HG03175 (cell line): ENCODE data around the gene CRYGB.
A peak's percentile ranks its signal among the peaks of the same experiment; 100 is the strongest.

Experiments used
- ATAC-seq: cut with Tn5 transposase; IDR thresholded peaks from one replicate; pipeline ENCODE4 v1.9.1; 2021; ENCODE audit warnings: mild to moderate bottlenecking, moderate library complexity; ENCODE audit not compliant: unreplicated experiment

CRYGB gene

GRCh38 chr2:208146006-208146405, at the start of gene CRYGB:
TSS of gene CRYGB (minus strand) at chr2:208146158. CDS start at chr2:208146120, 38 bp downstream.
- no peak for ATAC-seq

- ATAC-seq, result no peak
These were observed 49.6 kb upstream of the CRYGB start for GRCh38 chr2:208195531-208195930.

GRCh38 chr2:208192611-208193236, 46.8 kb upstream of the CRYGB start:
- ATAC-seq, result no peak

GRCh38 chr2:208189810-208190503, 44.0 kb upstream of the CRYGB start, which contains the start of gene C2orf80:
TSS of gene C2orf80 (minus strand) at chr2:208190030. CDS start at chr2:208186986, 3,044 bp downstream.
- ATAC-seq, result no peak

- no peak for ATAC-seq
These were observed 43.3 kb upstream of the CRYGB start for GRCh38 chr2:208189069-208189809.

GRCh38 chr2:208186893-208187292, 40.9 kb upstream of the CRYGB start:
- no peak for ATAC-seq

GRCh38 chr2:208186465-208186864, 40.5 kb upstream of the CRYGB start:
- no peak for ATAC-seq

GRCh38 chr2:208183972-208184705, 38.2 kb upstream of the CRYGB start:
- ATAC-seq, result no peak

- no peak for ATAC-seq
These were observed 37.6 kb upstream of the CRYGB start for GRCh38 chr2:208183526-208183925.

GRCh38 chr2:208182835-208183234, 36.9 kb upstream of the CRYGB start:
- ATAC-seq, result no peak

- no peak for ATAC-seq
These were observed 33.2 kb upstream of the CRYGB start for GRCh38 chr2:208179028-208179609.

GRCh38 chr2:208175840-208176153, 29.8 kb upstream of the CRYGB start:
- no peak for ATAC-seq

- peak; percentile 98 for ATAC-seq
These were observed 29.3 kb upstream of the CRYGB start for GRCh38 chr2:208175069-208175839.

GRCh38 chr2:208174144-208174543, 28.2 kb upstream of the CRYGB start:
- ATAC-seq, result no peak

- ATAC-seq, result no peak
These were observed 26.2 kb upstream of the CRYGB start for GRCh38 chr2:208172125-208172524.

GRCh38 chr2:208164951-208165755, 19.2 kb upstream of the CRYGB start:
- no peak for ATAC-seq

- no peak for ATAC-seq
These were observed 17.5 kb upstream of the CRYGB start, which contains the start of gene CRYGA for GRCh38 chr2:208163489-208163888. TSS of gene CRYGA (minus strand) at chr2:208163589. CDS start at chr2:208163556, 33 bp downstream.

GRCh38 chr2:208156439-208156838, 10.5 kb upstream of the CRYGB start:
- no peak for ATAC-seq

- no peak for ATAC-seq
These were observed 7.2 kb upstream of the CRYGB start for GRCh38 chr2:208153156-208153555.
